Natural killer cell (primary cell): ENCODE results near the gene CNNM3. TPM values are rescaled to one million over a fixed set of nuclear protein-coding genes. Genes with fewer than 3 reads are reported as not detected.

Experiments
- ATAC-seq, 3 donors: fragments of 150-1000 bp in 2 of 3; fragments of 200-7000 bp in 1 of 3; cut with Tn5 transposase; 1 replicate in 1 of 3; 2 replicates in 2 of 3; pipeline ENCODE4 v1.10.0; 2021; ENCODE audit warnings: mild to moderate bottlenecking in 2 of 3, moderate library complexity in 2 of 3
- DNase-seq, 2 donors: peaks; one replicate each; pipeline versions ENCODE4 v3.0.0 to v3.0.0-alpha.2; 2013 to 2021; ENCODE audit warnings: mixed read lengths in 1 of 2
- H3K27ac ChIP-seq: one replicate; pipeline ENCODE4 v1.5.1; 2013; ENCODE audit warnings: mild to moderate bottlenecking, low read length
- H3K27me3 ChIP-seq: one replicate; pipeline ENCODE4 v1.6.1; 2013; ENCODE audit warnings: low read length; ENCODE audit not compliant: control insufficient read depth, insufficient read depth
- H3K36me3 ChIP-seq: one replicate; pipeline ENCODE4 v1.6.1; 2013; ENCODE audit warnings: low read length; ENCODE audit not compliant: control insufficient read depth, insufficient read depth
- H3K4me1 ChIP-seq: one replicate; pipeline ENCODE4 v1.6.1; 2013; ENCODE audit warnings: low read length; ENCODE audit not compliant: control insufficient read depth, insufficient read depth
- H3K4me3 ChIP-seq: one replicate; pipeline ENCODE4 v1.5.1; 2013; ENCODE audit warnings: low read length
- H3K9me3 ChIP-seq: one replicate; pipeline ENCODE4 v1.6.1; 2013; ENCODE audit warnings: low read length; ENCODE audit not compliant: control insufficient read depth, insufficient read depth
- H3K27ac Mint-ChIP-seq, 2 donors: one replicate each; pipeline ENCODE4 v1.8.0; 2022; ENCODE audit warnings: mild to moderate bottlenecking in 2 of 2, mixed read lengths in 2 of 2, moderate library complexity in 1 of 2
- H3K27me3 Mint-ChIP-seq, 2 donors: one replicate each; pipeline ENCODE4 v1.8.0; 2022; ENCODE audit warnings: low read depth in 2 of 2, mixed read lengths in 2 of 2
- H3K36me3 Mint-ChIP-seq: one replicate; pipeline ENCODE4 v1.8.0; 2022; ENCODE audit warnings: mixed read lengths
- H3K4me1 Mint-ChIP-seq, 2 donors: one replicate each; pipeline ENCODE4 v1.8.0; 2022; ENCODE audit warnings: mixed read lengths in 2 of 2
- H3K4me3 Mint-ChIP-seq: one replicate; pipeline ENCODE4 v1.8.0; 2022; ENCODE audit warnings: mild to moderate bottlenecking, moderate library complexity, mixed read lengths
- H3K9me3 Mint-ChIP-seq, 2 donors: one replicate each; pipeline ENCODE4 v1.8.0; 2022; ENCODE audit warnings: mixed read lengths in 2 of 2
- CTCF ChIP-seq: fragments of 200-600 bp; IDR thresholded peaks from one replicate; pipeline ENCODE4 v1.8.0; 2022; ENCODE audit warnings: antibody characterized with exemption
- WGBS: methylation state at CpG from one replicate; pipeline ENCODE4 v1.1.7; 2013; ENCODE audit warnings: missing lambda C conversion rate; ENCODE audit not compliant: insufficient coverage; 5-methylcytosine and 5-hydroxymethylcytosine counted together
- intact Hi-C: fragments of 100-400 bp; cut with micrococcal nuclease; formaldehyde crosslinking; loops from one replicate; pipeline ENCODE4 v1.14.2; 2022
- total RNA-seq, 4 donors: library from RNA; stranded (reverse); fragments of 120-200 nt in 1 of 4; gene quantifications; one replicate each; pipeline versions ENCODE4 v1.2.3 to v1.2.4, GENCODE V29; 2013 to 2022

Gene CNNM3
- total RNA-seq, 3 donors from 2014 or later (not counting 1 experiment from before 2014, with no cell fraction given), result 33.8 to 55.2 (median 45.6) TPM

GRCh38 chr2:96838345-96839292 lies 22.6 kb downstream of the CNNM3 start:
- Mint-ChIP-seq H3K36me3 (no peaks in the 10 kb centered on the region), H3K27me3 (no peaks in the 10 kb centered on the region), H3K4me1 (peaks cover 11 to 25% of the 10 kb centered on the region in 2 donors), H3K27ac (peak overlapping the region; percentile 29 to 51), H3K9me3 (no peaks in the 10 kb centered on the region), H3K4me3 (peak overlapping the region; percentile 85)
- peaks cover 27% of the 10 kb centered on the region for H3K4me1 ChIP-seq
- peak in 1 of 3 donors; percentile 16 for ATAC-seq
- H3K27me3 ChIP-seq, result no peaks in the 10 kb centered on the region
- peak overlapping the region; percentile 51 for H3K27ac ChIP-seq
- intact Hi-C loops, result loop anchor here (10.0 kb wide), 1 partner anchor 824 kb away; no protein-coding TSS in a partner anchor
- no peak overlapping the region for H3K4me3 ChIP-seq
- 83% methylated on average over 23 of the region's 23 CpGs for WGBS
- TF ChIP-seq CTCF, result no peak
- no peaks in the 10 kb centered on the region for H3K9me3 ChIP-seq
- peaks cover 7% of the 10 kb centered on the region for H3K36me3 ChIP-seq
- no peak for DNase-seq

- Histone ChIP-seq H3K4me3 (peak overlapping the region; percentile 28), H3K9me3 (no peaks in the 10 kb centered on the region), H3K36me3 (peaks cover 6% of the 10 kb centered on the region), H3K27ac (peak overlapping the region; percentile 51), H3K4me1 (peaks cover 27% of the 10 kb centered on the region), H3K27me3 (no peaks in the 10 kb centered on the region)
- 6% methylated on average over 42 of the region's 42 CpGs for WGBS
- H3K36me3 Mint-ChIP-seq, result no peaks in the 10 kb centered on the region
- H3K4me1 Mint-ChIP-seq, result peaks cover 11 to 25% of the 10 kb centered on the region in 2 donors
- DNase-seq (peak; percentile 72 to 89), ATAC-seq (peak; percentile 94 to 97 (median 96))
- intact Hi-C loops, result loop anchor here (10.0 kb wide), 1 partner anchor 825 kb away; no protein-coding TSS in a partner anchor
- H3K27me3 Mint-ChIP-seq, result no peaks in the 10 kb centered on the region
- no peaks in the 10 kb centered on the region for H3K9me3 Mint-ChIP-seq
- peak overlapping the region; percentile 85 for H3K4me3 Mint-ChIP-seq
- TF ChIP-seq CTCF, result no peak
- H3K27ac Mint-ChIP-seq, result peak overlapping the region; percentile 29 to 51
These were observed 23.3 kb downstream of the CNNM3 start for GRCh38 chr2:96839293-96839874.

- H3K4me1 Mint-ChIP-seq, result peaks cover 11 to 25% of the 10 kb centered on the region in 2 donors
- TF ChIP-seq CTCF, result no peak
- WGBS, result 93% methylated on average over 37 of the region's 37 CpGs
- no peak overlapping the region for H3K27ac ChIP-seq
- H3K36me3 ChIP-seq, result peaks cover 4% of the 10 kb centered on the region
- DNase-seq (no peak), ATAC-seq (no peak)
- no peaks in the 10 kb centered on the region for H3K27me3 Mint-ChIP-seq
- peak overlapping the region; percentile 28 for H3K4me3 ChIP-seq
- no peaks in the 10 kb centered on the region for H3K9me3 ChIP-seq
- no peaks in the 10 kb centered on the region for H3K9me3 Mint-ChIP-seq
- H3K4me3 Mint-ChIP-seq, result peak overlapping the region; percentile 71
- peaks cover 27% of the 10 kb centered on the region for H3K4me1 ChIP-seq
- intact Hi-C loops, result loop anchor here (10.0 kb wide), 1 partner anchor 825 kb away; no protein-coding TSS in a partner anchor
- no peaks in the 10 kb centered on the region for H3K27me3 ChIP-seq
- peak overlapping the region; percentile 9 to 29 for H3K27ac Mint-ChIP-seq
- no peaks in the 10 kb centered on the region for H3K36me3 Mint-ChIP-seq
These were observed 24.1 kb downstream of the CNNM3 start for GRCh38 chr2:96839875-96840850.
